Caco-2 (cell line): ENCODE data around the gene C19orf73. TPM values are rescaled to one million over a fixed set of nuclear protein-coding genes. Genes with fewer than 3 reads are reported as not detected.

ENCODE experiments used
- BruUV-seq: library from RNA; stranded (reverse); fragments of 400-500 nt; replicated peaks from 2 replicates; lab custom pipeline; 2021; lab: Mats Ljungman, UMichigan
- CTCF ChIA-PET: fragments of 300-600 bp; sonication (Branson Sonifier 250); formaldehyde crosslinking; loops from one replicate; lab custom pipeline; 2022; ENCODE audit warnings: antibody characterized with exemption; lab: Charles Lee
- POLR2A ChIA-PET: fragments of 300-600 bp; sonication (Branson Sonifier 250); formaldehyde crosslinking; loops from one replicate; lab custom pipeline; 2022; ENCODE audit warnings: antibody characterized with exemption; lab: Charles Lee
- DNase-seq, 2 experiments: peaks; one replicate each; pipeline versions ENCODE4 v3.0.0 to v3.0.0-alpha.2; 2020 to 2022
- H3K27me3 ChIP-seq: replicated peaks from 2 replicates; pipeline ENCODE4 v1.6.0; 2011; ENCODE audit warnings: low read length; ENCODE audit not compliant: control insufficient read depth, insufficient read depth
- H3K36me3 ChIP-seq: 2 replicates; pipeline ENCODE4 v1.5.1; 2011; ENCODE audit warnings: low read length; ENCODE audit not compliant: control insufficient read depth, insufficient read depth
- H3K4me1 ChIP-seq: fragments of 250-450 bp; sonication (Bioruptor Pico); 2 replicates; pipeline ENCODE4 v1.5.1; 2020; ENCODE audit warnings: mild to moderate bottlenecking
- H3K4me3 ChIP-seq: 2 replicates; pipeline ENCODE4 v1.5.1; 2011; ENCODE audit warnings: low read depth, mild to moderate bottlenecking, control low read depth, low read length
- H3K9me3 ChIP-seq: fragments of 250-450 bp; sonication (Bioruptor Pico); 2 replicates; pipeline ENCODE4 v1.5.1; 2020; ENCODE audit warnings: mild to moderate bottlenecking, moderate library complexity
- H3K27ac Mint-ChIP-seq: one replicate; pipeline ENCODE4 v1.8.0; 2022; ENCODE audit warnings: mixed read lengths; ENCODE audit not compliant: unreplicated experiment
- H3K27me3 Mint-ChIP-seq: one replicate; pipeline ENCODE4 v1.8.0; 2022; ENCODE audit warnings: mixed read lengths; ENCODE audit not compliant: insufficient read depth, unreplicated experiment
- H3K36me3 Mint-ChIP-seq: one replicate; pipeline ENCODE4 v1.8.0; 2022; ENCODE audit warnings: mild to moderate bottlenecking, mixed read lengths; ENCODE audit not compliant: insufficient read depth, unreplicated experiment
- H3K4me1 Mint-ChIP-seq: one replicate; pipeline ENCODE4 v1.8.0; 2022; ENCODE audit warnings: low read depth, mixed read lengths; ENCODE audit not compliant: unreplicated experiment
- H3K4me3 Mint-ChIP-seq: one replicate; pipeline ENCODE4 v1.8.0; 2022; ENCODE audit warnings: mild to moderate bottlenecking, moderate library complexity, mixed read lengths; ENCODE audit not compliant: unreplicated experiment
- H3K9me3 Mint-ChIP-seq: one replicate; pipeline ENCODE4 v1.8.0; 2022; ENCODE audit warnings: mixed read lengths; ENCODE audit not compliant: unreplicated experiment
- intact Hi-C: fragments of 100-400 bp; cut with micrococcal nuclease; formaldehyde crosslinking; loops from one replicate; pipeline ENCODE4 v1.10.0; 2022; ENCODE audit not compliant: unreplicated experiment
- total RNA-seq: library from RNA; stranded (reverse); gene quantifications from 2 replicates; pipeline ENCODE4 v1.2.3, GENCODE V29; 2022
- TF ChIP-seq, protein P1 (sequence below), 2 experiments: fragments of 200-600 bp in 1 of 2; IDR thresholded peaks; 1 replicate in 1 of 2; 2 replicates in 1 of 2; pipeline versions ENCODE4 v1.5.1 to v1.8.0; 2011 to 2022; ENCODE audit warnings: antibody characterized with exemption in 1 of 2, control low read depth in 1 of 2, inconsistent platforms in 1 of 2, low read depth in 1 of 2, low read length in 1 of 2, mild to moderate bottlenecking in 1 of 2, moderate library complexity in 1 of 2; ENCODE audit not compliant: insufficient read depth in 1 of 2, severe bottlenecking in 1 of 2, unreplicated experiment in 1 of 2

Gene C19orf73
- total RNA-seq, 1 experiment from 2014 or later = 1.7 TPM

DNA sequence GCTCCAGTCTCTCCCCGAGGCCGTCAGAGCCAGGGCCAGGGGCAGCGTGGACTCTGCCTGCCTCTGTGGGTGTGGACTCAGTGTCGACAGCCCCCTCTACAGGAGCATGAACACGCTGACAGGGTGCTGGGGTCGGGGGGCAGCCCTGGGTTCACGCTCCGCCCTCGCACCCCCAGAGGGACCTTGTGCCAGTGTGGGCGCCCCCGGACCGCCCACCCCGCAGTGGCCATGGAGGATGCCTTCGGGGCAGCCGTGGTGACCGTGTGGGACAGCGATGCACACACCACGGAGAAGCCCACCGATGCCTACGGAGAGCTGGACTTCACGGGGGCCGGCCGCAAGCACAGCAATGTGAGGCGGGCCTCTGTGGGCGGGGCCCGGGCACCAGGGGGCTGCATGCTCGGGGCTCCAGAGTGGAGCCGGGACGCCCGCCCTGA, 46.9 kb upstream of the C19orf73 start:
- intact Hi-C loops = no loop called here
- TF ChIP-seq, protein P1, sequence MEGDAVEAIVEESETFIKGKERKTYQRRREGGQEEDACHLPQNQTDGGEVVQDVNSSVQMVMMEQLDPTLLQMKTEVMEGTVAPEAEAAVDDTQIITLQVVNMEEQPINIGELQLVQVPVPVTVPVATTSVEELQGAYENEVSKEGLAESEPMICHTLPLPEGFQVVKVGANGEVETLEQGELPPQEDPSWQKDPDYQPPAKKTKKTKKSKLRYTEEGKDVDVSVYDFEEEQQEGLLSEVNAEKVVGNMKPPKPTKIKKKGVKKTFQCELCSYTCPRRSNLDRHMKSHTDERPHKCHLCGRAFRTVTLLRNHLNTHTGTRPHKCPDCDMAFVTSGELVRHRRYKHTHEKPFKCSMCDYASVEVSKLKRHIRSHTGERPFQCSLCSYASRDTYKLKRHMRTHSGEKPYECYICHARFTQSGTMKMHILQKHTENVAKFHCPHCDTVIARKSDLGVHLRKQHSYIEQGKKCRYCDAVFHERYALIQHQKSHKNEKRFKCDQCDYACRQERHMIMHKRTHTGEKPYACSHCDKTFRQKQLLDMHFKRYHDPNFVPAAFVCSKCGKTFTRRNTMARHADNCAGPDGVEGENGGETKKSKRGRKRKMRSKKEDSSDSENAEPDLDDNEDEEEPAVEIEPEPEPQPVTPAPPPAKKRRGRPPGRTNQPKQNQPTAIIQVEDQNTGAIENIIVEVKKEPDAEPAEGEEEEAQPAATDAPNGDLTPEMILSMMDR (IDR thresholded peaks at IDR 0.05; ENCODE audit: insufficient read depth in 1 of 2, low read depth in 1 of 2, low read length in 1 of 2, severe bottlenecking in 1 of 2, unreplicated experiment in 1 of 2) = no peak
- Histone ChIP-seq H3K9me3 (no peaks in the 10 kb centered on the region), H3K36me3 (no peaks in the 10 kb centered on the region), H3K4me1 (peaks cover 15% of the 10 kb centered on the region), H3K4me3 (no peak overlapping the region), H3K27me3 (no peaks in the 10 kb centered on the region)
- POLR2A ChIA-PET = no interaction called here
- H3K4me3 Mint-ChIP-seq = no peak overlapping the region
- CTCF ChIA-PET = no interaction called here
- no peak overlapping the region for H3K27ac Mint-ChIP-seq
- H3K36me3 Mint-ChIP-seq = no peaks in the 10 kb centered on the region
- H3K9me3 Mint-ChIP-seq = no peaks in the 10 kb centered on the region
- no peaks in the 10 kb centered on the region for H3K27me3 Mint-ChIP-seq
- H3K4me1 Mint-ChIP-seq = peaks cover 9% of the 10 kb centered on the region
- no peak for DNase-seq
- BruUV-seq = no TSS peak

DNA sequence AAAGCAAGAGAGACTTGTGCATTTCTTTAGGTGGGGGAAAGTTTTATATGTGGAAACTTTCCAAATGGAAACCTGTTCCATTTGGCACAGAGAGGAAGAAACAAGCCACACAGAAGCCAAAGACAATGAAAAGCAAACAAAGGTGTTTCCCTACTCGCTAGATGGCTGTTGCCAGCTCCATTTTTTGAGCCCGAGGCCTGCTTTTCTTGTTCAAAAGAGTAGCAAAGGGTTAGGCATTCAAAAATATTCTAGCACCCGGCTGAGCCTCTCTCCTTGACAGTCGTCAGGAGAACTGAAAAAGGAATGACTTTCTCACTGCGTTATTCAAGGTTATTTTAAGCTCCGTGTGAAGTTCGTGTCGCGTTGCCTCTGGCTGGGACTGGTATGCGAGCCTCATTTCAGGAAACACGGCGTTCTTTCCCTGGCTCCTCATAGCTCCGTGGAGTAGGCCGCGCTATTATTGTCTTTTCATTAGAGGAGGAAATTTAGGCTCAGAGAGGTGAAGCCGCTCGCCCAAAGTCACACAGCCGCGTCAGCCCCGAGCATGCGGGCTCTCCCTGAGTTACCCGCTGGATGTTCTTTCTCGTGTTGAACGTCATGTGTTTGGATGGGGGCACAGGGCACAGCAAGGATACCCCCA, 46.3 kb upstream of the C19orf73 start:
- TF ChIP-seq, protein P1 (IDR thresholded peaks at IDR 0.05; ENCODE audit: insufficient read depth in 1 of 2, low read depth in 1 of 2, low read length in 1 of 2, severe bottlenecking in 1 of 2, unreplicated experiment in 1 of 2) = no peak
- H3K9me3 ChIP-seq = no peaks in the 10 kb centered on the region
- H3K36me3 ChIP-seq = no peaks in the 10 kb centered on the region
- ChIA-PET CTCF (no interaction called here), POLR2A (no interaction called here)
- H3K4me1 ChIP-seq = peaks cover 9% of the 10 kb centered on the region
- Mint-ChIP-seq H3K4me1 (peaks cover 10% of the 10 kb centered on the region), H3K27ac (no peak overlapping the region), H3K36me3 (no peaks in the 10 kb centered on the region), H3K9me3 (no peaks in the 10 kb centered on the region), H3K27me3 (no peaks in the 10 kb centered on the region), H3K4me3 (no peak overlapping the region)
- no peak overlapping the region for H3K4me3 ChIP-seq
- no peaks in the 10 kb centered on the region for H3K27me3 ChIP-seq
- intact Hi-C loops = no loop called here
- BruUV-seq = no TSS peak
- no peak for DNase-seq

DNA sequence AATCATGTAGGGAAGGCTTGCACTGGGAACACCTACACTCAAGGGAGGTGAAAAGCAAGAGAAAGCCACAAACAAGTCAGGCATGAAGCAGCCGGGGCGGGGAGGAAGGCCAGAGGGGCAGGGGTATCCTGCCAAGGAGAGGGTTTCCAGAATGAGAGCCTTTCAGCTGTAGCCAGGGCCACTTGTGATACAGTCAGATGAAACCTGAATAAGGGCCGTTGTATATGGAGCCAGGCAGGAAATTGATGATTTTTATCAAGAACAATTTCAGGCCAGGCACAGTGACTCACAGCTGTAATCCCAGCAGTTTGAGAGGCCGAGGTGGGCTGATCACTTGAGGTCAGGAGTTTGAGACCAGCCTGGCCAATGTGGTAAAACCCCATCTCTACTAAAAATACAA, 43.0 kb upstream of the C19orf73 start:
- no peak for DNase-seq

More for the DNA sequence above, 43.0 kb upstream of the C19orf73 start:
- Mint-ChIP-seq H3K27ac (no peak overlapping the region), H3K9me3 (no peaks in the 10 kb centered on the region), H3K4me3 (no peak overlapping the region), H3K4me1 (peaks cover 31% of the 10 kb centered on the region), H3K27me3 (peaks cover 3% of the 10 kb centered on the region), H3K36me3 (peaks cover 12% of the 10 kb centered on the region)
- no peaks in the 10 kb centered on the region for H3K27me3 ChIP-seq
- no peaks in the 10 kb centered on the region for H3K9me3 ChIP-seq
- POLR2A ChIA-PET = no interaction called here
- CTCF ChIA-PET = no interaction called here
- H3K36me3 ChIP-seq = no peaks in the 10 kb centered on the region
- H3K4me1 ChIP-seq = 0 out of 2 replicates have a peak, but pooled peaks cover 11% of the 10 kb centered on the region
- BruUV-seq = no TSS peak
- H3K4me3 ChIP-seq = no peak overlapping the region
- intact Hi-C loops = no loop called here
- TF ChIP-seq, protein P1 (IDR thresholded peaks at IDR 0.05; ENCODE audit: insufficient read depth in 1 of 2, low read depth in 1 of 2, low read length in 1 of 2, severe bottlenecking in 1 of 2, unreplicated experiment in 1 of 2) = no peak
